GM21381 (cell line): ENCODE measurements around the gene MAGEL2.

Experiments
- ATAC-seq: cut with Tn5 transposase; IDR thresholded peaks from one replicate; pipeline ENCODE4 v1.9.1; 2021; ENCODE audit warnings: mild to moderate bottlenecking, moderate library complexity; ENCODE audit not compliant: unreplicated experiment

The MAGEL2 gene

GRCh38 chr15:23647421-23648370 lies at the start of gene MAGEL2:
Gene MAGEL2 (minus strand): TSS chr15:23647867. CDS start chr15:23647742, 125 bp downstream.
- ATAC-seq = no peak

- no peak for ATAC-seq
These were observed 47.6 kb upstream of the MAGEL2 start for GRCh38 chr15:23695282-23695681.

GRCh38 chr15:23694592-23694991 lies 46.9 kb upstream of the MAGEL2 start:
- ATAC-seq = no peak

GRCh38 chr15:23690450-23690852 lies 42.8 kb upstream of the MAGEL2 start:
- no peak for ATAC-seq

- no peak for ATAC-seq
These were observed 42.3 kb upstream of the MAGEL2 start for GRCh38 chr15:23690015-23690414.

- ATAC-seq = no peak
These were observed 39.4 kb upstream of the MAGEL2 start, which contains the start of gene NDN for GRCh38 chr15:23687143-23687470. Gene NDN (minus strand): TSS chr15:23687305. CDS start chr15:23687217, 88 bp downstream.

- ATAC-seq = no peak
These were observed 38.9 kb upstream of the MAGEL2 start for GRCh38 chr15:23686466-23687142.

GRCh38 chr15:23671481-23671880 lies 23.8 kb upstream of the MAGEL2 start:
- no peak for ATAC-seq

GRCh38 chr15:23670970-23671369 lies 23.3 kb upstream of the MAGEL2 start:
- ATAC-seq = no peak

- no peak for ATAC-seq
These were observed 15.6 kb upstream of the MAGEL2 start for GRCh38 chr15:23663232-23663631.

- no peak for ATAC-seq
These were observed 1.4 kb upstream of the MAGEL2 start for GRCh38 chr15:23648920-23649515.

- no peak for ATAC-seq
These were observed 719 bp downstream of the MAGEL2 start for GRCh38 chr15:23647001-23647295.

- no peak for ATAC-seq
These were observed 1.3 kb downstream of the MAGEL2 start for GRCh38 chr15:23646165-23647000.

- ATAC-seq = no peak
These were observed 2.1 kb downstream of the MAGEL2 start for GRCh38 chr15:23645371-23646164.

GRCh38 chr15:23644829-23645228 lies 2.8 kb downstream of the MAGEL2 start:
- ATAC-seq = no peak

- ATAC-seq = no peak
These were observed 5.1 kb downstream of the MAGEL2 start for GRCh38 chr15:23642413-23643044.

- ATAC-seq = no peak
These were observed 13.5 kb downstream of the MAGEL2 start for GRCh38 chr15:23634181-23634580.

- no peak for ATAC-seq
These were observed 18.3 kb downstream of the MAGEL2 start for GRCh38 chr15:23629234-23629805.

- ATAC-seq = no peak
These were observed 18.9 kb downstream of the MAGEL2 start for GRCh38 chr15:23628612-23629233.
